Smooth muscle cell of the brain vasculature (primary cell): ENCODE data around the gene KIF19.

Experiments
- DNase-seq: peaks from one replicate; pipeline ENCODE4 v3.0.0-alpha.2; 2012; ENCODE audit warnings: low read depth, low spot score

The KIF19 gene

DNA sequence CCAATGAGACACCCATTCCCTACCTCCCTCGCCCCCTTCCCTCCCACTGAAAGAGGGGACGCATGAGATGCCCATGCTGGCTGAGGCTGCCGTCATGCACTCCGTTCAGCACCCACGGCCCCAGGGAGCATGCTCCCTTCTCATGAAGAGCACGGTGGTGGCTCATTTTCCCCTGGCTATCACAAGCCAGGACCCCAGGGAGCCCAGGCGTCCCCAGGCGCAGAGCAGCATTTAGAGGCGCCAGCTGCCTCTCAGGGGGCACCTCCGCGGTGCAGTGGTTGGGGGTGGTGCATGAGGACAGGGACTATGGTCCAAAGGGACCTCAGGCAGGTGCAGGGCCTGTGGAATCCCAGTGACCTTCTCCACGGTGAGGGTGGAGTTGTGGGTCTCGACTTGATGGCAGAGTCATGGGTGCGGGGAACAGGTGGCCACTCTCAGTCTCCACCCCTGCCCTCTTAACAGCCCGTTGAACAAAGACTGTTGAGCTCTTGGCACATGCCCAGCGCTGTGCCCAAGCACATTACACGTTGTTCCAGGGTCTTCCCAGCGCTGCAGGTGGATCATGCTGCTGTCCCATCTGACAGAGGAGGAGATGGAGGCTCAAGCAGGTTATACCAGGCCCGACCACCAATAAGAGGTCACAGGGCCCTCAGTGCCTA, 13.6 kb downstream of the KIF19 start:
- DNase-seq = no peak

DNA sequence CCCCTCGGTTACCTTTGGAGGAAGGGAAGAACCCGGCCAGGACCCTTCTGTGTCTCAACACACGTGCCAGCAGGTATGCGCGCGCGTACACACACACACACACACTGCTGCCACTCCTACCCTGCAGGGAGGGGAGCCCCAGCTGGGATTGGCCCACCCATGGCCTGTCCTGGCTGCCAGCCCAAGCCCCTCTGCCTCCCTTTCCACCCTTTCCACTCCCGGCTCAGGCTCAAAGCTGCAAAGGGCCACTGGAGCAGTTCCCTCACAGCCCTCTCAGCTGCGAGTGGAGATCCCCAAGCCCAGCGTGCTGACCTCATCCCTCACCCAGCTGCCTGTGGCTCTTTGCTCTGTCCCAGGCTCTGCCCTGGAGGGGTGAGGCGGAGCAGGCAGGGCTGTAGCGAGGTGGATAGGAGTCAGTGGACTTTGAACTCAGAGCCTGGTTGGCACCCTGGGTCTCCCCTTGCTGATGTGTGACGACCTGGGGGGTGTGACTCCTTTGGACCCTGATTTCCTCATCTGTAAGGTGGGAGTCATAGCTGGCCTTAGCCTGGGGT, 14.5 kb downstream of the KIF19 start:
- DNase-seq = no peak

DNA sequence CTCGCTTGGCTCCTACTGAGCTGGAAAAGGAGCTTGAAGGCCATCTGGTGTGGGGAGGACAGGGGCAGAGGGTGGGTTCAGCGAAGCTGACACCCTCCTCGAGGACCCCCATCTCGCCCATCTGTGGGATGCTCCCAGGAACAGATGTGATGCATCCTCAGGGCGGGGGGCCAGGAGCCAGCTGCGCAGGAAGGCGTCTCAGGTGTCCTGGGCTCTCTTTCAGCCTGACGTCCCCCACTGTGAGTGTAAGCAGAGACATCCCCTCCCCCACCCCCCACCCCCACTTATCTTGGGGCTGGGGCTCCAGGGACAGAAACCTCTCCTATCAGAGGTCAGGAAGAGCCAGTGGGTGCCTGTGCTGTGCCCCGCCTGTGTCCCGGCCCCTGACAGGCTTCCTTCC, 16.2 kb downstream of the KIF19 start:
- no peak for DNase-seq

DNA sequence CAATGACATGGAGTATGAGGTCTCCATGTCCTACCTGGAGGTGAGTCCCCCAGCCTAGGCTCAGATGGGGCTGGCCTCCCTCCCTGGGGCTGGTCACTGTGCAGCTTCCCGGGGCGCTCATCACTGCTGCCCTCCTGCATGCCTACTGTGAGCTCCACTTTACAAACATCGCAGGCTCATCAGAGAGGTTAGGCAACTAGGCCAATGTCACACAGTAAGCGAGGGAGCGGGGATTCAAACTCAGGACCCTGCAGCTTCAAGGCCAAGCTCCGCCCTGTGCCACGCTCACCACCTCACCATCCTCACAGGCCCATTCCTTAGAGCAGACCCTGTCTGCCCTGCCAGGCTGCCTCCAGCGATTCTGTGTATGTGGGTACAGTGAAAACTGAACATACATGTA, 17.1 kb downstream of the KIF19 start:
- no peak for DNase-seq

DNA sequence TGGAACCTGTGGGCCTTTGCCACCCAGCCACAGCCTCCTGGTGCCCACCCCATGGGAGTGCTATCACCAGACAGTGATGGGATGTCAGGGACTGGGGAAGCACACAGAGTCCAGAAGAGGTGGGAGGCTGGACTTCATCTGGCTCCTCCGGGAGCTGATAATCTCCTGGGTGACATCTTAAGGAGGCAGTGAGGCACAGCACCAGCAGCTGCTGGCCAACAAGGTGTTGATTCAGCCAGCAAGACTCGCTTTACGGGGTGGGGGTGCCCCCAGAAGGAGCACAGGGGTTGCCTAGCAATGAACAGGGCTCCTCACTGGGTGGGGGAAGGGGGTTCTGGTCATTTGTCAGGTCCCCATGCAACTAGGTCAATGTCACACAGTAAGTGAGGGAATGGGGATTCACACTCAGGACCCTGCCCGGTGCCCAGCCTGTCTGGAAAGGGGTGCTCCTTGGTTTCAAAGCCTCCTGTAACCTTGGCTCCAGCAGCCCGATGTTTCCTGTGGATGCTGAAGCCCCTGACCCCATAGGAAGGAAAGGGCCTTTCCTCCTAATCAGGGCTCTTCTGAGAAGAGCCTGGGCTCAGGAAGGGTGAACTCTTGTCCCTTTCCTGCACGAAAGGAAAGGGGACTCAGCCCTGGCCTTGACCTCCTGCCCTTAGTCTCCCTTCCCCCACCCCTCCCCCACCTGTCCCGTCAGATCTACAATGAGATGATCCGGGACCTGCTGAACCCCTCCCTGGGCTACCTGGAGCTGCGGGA, 17.7 kb downstream of the KIF19 start:
- DNase-seq = no peak

DNA sequence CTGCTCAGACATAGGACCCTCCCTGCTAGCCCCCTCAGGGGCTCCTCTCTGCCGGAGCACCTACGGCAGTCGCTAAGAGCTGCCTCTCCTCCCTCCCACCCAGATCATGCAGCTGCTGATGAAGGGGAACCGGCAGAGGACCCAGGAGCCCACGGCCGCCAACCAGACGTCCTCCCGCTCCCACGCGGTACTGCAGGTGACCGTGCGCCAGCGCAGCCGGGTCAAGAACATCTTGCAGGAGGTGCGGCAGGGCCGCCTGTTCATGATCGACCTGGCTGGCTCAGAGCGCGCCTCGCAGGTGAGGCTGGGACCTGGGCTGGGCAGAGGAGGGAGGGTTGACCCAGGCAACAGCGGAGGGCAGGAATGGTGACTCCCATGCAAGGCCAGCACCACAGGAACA, 18.6 kb downstream of the KIF19 start:
- DNase-seq = no peak

DNA sequence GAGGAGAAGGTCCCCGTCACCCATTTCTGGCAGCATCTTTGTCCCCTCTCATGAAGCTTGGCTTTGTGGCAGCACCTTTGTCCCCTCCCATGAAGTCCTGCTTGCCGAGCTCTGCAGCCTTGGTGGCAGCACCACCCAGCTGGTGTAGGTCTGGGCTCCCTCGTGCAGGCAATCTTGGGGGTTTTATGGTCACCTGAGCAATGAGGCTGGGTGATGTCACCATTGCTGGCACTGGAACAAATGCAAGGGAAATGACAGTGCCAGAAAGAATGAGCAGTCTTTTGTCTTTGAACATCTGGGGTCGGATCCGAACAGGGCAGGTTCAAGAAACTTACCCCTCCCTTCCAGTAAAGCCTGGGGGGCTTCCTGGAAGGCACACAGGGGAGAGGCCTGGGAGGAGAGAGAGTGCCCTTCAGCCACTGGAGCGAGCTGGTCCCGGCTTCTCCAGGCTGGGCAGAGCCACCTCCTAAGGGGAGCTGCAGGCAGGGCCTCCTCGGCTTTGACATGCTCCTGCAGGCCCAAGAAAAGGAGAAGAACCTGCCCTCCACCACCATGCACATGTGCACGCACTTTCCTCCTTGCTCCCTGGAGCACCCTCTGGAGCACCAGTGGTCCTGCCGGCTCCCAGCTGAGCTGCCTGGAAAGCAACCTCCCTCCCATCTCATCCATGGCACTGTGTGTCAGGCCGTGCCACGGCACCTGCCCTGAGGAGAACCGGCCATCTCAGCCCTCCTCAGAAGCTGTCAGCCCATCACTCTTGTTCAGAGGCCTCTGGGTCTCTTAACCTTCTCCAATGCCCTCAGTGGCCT, 19.6 kb downstream of the KIF19 start:
- DNase-seq = no peak

DNA sequence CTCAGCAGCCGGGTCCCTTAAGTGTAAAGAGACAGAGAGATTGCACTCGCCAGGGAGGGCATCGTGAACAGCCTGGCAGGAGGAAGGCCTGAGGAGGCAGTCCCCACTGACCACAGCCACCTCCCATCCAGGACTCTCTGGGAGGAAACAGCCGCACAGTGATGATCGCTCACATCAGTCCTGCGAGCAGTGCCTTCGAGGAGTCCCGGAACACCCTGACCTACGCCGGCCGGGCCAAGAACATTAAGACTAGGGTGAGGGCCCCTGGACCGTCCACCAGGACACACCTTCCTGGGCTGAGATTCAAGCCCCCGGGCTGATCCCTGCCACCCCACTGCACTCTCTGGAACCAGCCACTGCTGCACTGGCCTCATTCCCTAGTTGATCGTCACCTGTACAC, 21.6 kb downstream of the KIF19 start:
- no peak for DNase-seq

DNA sequence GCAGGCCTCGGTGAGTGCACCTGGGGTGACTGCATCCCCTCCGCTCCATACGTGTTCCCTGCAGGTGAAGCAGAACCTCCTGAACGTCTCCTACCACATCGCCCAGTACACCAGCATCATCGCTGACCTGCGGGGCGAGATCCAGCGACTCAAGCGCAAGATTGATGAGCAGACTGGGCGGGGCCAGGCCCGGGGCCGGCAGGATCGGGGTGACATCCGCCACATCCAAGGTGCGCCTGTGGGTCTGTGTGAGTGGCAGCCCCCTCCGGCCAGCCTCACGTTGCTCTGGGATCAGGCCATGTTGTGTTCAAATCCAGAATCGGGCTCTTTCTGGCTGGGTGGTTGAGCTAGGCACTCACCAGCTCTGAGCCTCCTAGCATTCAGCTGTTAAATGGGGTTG, 23.1 kb downstream of the KIF19 start:
- DNase-seq = no peak

DNA sequence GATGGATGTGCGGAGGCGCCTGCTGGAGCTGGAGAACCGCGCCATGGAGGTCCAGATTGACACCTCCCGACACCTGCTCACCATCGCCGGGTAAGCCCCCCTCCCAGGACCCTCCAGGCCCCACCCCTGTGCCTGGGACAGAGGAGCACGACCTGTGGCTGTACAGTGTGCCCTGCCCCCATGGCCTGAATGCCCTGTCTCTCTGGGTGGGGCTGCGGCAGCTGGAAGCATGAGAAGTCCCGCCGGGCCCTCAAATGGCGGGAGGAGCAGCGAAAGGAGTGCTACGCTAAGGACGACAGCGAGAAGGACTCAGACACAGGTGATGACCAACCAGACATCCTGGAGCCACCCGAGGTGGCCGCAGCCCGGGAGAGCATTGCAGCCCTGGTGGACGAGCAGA, 24.5 kb downstream of the KIF19 start:
- no peak for DNase-seq

DNA sequence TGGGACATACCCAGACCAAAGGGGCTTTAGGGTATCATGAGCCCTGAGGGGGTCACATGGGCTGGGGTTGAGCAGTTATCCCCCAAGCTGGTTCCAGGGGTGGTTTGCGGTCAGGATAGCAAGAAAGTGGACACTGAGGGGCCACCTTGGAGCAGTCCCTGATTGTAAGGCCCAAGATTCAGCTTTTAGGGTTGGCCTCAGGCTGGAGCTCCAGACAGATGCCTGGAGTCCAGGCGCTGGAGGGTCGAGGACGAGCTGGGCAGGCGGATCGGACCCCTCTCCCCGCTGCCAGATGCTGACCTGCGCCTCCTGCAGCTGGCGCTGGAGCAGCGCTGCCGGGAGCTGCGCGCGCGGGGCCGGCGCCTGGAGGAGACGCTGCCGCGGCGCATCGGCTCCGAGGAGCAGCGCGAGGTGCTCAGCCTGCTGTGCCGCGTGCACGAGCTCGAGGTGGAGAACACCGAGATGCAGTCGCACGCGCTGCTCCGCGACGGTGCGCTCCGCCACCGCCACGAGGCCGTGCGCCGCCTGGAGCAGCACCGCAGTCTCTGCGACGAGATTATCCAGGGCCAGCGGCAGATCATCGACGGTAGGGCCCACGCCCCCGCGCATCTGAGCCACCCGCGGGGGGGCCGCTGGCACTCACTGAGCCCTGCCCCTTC, 25.7 kb downstream of the KIF19 start:
- DNase-seq = no peak

DNA sequence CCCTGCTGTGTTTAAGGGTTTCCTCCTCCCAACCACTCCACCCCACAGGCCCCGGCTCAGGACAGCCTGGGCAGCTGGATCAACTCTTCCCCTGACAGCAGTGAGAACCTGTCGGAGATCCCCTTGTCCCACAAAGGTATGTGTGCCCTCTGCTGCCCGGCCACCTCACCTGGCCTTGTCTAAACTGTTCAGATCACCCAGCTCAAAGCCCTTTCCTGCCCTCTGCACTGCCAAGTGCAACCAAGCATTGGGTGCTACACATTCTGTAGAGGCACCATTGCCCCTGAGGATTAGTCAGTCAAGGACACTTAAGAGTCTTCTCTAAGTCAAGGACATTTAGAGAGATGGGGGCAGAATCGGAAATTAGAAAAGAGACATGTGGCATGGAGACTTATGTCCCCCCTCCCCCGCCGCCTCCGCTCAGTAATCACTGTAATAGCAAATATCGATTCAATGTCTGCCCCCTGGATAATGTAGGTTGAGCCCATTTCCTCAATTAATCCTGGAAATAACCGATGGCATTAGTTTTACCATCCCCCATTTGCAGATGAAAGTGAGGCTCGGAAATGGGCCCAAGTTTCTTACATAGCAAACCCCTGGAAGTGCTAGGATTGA, 27.5 kb downstream of the KIF19 start:
- no peak for DNase-seq

DNA sequence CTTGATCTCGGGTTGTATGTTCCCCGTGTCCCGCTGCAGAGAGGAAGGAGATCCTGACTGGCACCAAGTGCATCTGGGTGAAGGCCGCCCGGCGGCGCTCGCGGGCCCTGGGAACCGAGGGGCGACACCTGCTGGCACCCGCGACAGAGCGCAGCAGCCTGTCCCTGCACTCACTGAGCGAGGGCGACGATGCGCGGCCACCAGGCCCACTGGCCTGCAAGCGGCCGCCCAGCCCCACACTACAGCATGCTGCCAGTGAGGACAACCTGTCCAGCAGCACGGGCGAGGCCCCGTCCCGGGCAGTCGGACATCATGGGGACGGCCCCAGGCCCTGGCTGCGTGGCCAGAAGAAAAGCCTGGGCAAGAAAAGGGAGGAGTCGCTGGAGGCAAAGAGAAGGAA, 28.1 kb downstream of the KIF19 start:
- DNase-seq = no peak

DNA sequence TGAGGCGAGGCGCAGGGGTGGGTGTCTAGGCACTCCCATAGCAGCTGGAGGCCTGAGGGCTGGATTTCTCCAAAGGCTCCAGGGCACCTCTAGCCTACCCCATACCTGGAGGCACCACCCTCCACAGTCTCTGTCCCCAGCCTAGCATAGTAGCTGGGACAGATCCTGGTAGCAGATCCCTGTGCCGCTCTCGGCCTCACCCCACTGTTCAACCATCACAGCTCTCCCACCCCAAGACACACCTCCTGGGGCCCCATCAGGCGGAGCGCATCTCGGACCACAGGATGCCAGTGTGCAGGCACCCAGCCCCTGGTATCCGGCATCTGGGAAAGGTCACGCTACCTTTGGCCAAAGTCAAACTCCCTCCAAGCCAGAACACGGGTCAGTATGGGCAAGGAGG, 28.5 kb downstream of the KIF19 start:
- no peak for DNase-seq

DNA sequence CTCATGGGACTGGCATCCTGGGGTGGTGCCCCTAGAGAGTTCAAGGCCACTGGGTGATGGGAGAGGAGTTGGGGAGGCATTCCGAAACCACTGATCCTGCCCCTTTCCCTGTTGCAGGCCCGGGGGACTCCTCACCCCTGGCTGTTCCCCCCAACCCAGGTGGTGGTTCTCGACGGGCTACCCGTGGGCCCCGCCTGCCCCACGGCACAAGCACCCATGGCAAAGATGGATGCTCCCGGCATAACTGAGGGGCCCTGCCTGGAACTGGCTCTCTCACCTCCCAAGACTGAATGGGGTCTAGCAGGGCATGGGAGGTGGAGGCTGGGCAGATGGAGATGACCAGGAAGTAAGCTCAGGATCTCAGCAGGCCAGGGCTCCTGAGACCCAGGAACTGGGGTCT, 29.0 kb downstream of the KIF19 start:
- no peak for DNase-seq

DNA sequence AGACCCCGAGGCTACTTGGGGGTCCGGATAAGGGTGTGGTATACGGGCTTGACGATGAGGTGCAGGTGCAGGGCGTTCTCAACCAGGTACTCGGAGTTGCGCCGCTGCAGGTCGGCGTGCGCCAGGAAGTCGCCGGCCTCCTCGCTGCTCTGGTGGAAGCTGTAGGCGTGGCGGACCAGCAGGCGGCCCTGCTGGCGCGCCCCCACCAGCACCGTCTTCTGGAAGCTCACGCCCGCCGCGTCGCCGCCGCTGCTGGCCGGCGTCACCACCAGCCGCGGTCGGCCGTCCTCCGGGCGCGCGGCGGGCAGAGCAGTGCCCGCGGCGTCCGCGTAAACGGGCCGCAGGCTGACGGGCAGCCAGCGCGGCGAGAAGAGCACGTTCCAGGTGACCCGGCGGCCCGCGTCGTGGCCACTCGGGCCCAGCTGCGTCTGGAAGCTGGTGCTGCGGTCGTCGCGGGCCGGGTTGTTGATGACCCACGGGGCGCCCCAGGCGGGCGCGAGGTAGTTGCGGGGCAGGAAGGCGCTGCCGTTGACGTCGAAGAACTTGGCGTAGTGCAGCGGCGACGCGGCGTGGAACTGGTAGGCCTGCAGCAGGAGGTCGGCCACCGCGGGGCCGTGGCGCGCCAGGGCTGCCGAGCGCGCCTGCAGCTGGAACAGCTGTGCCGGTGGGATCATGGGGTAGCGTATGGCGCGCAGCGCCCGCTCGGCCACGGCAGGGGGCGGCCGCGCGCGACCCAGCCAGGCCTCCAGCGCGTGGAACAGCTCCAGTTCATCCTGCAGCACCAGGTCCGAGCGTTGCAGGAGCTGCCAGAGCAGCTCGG, 30.8 kb downstream of the KIF19 start:
- DNase-seq = no peak

DNA sequence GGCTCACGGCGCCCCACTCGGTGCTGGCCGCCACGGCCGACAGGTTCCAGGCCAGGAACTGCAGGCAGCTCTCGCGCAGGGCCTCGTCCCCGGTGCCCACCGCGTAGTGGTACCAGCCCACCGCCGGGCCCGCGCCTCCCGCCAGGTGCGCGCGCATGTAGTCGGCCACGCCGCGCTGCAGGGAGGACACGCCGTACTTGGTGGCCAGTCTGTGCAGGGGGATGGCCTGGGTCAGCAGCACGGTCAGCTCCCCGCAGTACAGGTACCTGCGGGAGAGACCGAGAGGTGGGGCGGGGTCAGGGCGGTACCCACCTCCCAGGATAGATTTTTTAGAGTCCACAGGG, 31.4 kb downstream of the KIF19 start:
- DNase-seq = no peak

DNA sequence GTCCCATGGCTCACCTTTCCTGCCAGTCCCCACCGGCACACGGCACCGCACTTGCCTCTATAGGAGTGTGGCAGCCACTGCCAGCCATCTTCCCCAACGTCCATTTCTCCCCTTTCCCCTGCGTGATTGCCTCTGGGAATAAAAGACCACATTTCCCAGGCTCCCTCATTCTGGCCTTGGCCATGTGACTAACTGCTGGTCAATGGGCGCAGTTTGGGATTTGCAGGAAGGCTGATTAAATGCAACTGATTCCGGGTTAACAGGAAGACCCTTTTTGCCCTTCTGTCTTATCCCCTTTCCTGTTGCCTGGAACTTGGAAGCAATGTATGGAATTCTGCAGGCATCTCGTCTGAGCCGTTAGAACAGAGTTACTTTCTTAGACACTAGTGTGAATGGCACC, 32.7 kb downstream of the KIF19 start:
- DNase-seq = no peak

DNA sequence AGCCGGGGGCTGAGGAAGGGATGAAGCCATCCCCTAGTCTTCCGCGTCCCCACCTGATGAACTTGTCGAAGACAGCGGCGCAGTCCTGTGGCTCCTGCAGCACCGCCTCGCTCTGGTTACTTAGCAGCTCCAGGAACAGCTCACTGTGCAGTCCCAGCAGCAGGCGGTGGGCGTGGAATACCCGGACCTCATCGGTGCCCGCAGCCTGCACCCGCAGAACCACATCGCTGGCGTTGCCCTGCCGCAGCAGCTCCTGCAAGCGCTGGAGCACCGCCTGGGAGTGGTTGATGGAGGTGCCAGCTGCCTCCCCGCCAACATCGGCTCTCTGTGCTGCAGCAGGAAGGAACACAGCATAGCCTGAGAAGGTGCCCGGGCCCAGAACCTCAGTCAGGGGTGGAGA, 33.9 kb downstream of the KIF19 start:
- no peak for DNase-seq

DNA sequence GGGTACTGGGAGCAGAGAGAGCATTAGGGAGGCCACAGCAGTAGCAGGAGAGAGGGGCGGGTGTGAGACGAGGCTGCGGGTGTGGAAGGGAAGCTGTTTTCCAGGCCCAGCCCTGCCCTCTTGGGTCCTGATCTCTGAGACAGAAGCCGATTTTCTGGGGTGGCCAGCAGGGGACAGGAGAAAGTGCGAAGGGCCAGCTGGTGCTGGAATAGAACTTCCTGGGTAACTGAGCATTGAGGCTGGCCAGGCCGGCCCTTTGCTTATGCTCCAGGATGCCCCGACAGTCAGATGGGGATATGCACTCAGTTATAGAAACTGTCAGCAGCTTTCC, 34.8 kb downstream of the KIF19 start:
- DNase-seq = no peak
